IMR-90 (cell line): ENCODE results near the gene PNMA8B.
A peak's percentile ranks its signal among the peaks of the same experiment; 100 is the strongest.

Experiments
- POLR2A ChIP-seq: IDR thresholded peaks from 2 replicates; pipeline ENCODE4 v1.6.1; 2012; ENCODE audit warnings: mild to moderate bottlenecking, low read depth, low read length
- RCOR1 ChIP-seq: IDR thresholded peaks from 2 replicates; pipeline ENCODE4 v1.6.1; 2012; ENCODE audit warnings: mild to moderate bottlenecking, low read length, improper control_type of control experiment; ENCODE audit not compliant: insufficient replicate concordance
- TF ChIP-seq, protein P1 (sequence below): conservative IDR thresholded peaks from 2 replicates; pipeline ENCODE4 v1.5.1; 2012; ENCODE audit warnings: mild to moderate bottlenecking, low read depth, low read length, improper control_type of control experiment

DNA sequence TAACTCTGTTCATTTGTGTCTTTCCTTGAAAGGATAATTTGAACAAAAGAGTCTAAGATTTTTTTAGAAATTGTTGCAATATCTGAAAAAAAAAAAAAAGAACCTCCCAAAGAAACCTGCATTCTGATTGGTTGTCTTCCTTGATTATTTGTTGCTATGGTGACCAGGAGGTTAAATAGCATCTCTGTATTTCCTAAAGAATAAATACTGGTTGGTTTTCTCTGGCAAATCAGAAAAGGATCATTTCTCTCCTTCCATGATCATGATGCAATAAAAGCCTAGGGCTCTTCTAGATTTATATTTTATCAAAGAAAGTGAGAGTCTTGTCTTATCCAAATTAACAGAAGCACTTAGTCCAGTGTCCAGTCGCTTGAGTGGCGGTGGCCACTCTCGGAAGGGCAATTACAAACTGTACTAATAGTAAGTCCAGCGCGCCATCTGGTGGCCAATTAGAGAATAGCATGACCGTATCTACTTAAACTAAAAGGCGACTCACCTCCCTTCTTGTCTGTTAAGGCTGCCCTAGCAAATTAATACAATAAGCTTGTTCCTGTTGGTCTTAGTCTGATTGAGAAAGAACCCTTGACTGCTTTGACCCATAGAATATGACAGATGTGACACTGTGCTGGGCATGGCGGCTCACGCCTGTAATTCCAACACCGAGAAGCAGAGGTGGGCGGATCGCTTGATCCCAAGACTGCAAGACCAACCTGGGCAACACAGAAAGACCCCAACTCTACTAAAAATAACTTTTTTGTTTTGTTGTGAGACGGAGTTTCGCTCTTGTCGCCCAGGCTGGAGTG lies 47.0 kb upstream of the PNMA8B start:
- TF ChIP-seq, protein P1, sequence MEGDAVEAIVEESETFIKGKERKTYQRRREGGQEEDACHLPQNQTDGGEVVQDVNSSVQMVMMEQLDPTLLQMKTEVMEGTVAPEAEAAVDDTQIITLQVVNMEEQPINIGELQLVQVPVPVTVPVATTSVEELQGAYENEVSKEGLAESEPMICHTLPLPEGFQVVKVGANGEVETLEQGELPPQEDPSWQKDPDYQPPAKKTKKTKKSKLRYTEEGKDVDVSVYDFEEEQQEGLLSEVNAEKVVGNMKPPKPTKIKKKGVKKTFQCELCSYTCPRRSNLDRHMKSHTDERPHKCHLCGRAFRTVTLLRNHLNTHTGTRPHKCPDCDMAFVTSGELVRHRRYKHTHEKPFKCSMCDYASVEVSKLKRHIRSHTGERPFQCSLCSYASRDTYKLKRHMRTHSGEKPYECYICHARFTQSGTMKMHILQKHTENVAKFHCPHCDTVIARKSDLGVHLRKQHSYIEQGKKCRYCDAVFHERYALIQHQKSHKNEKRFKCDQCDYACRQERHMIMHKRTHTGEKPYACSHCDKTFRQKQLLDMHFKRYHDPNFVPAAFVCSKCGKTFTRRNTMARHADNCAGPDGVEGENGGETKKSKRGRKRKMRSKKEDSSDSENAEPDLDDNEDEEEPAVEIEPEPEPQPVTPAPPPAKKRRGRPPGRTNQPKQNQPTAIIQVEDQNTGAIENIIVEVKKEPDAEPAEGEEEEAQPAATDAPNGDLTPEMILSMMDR, result peak; percentile 83
- TF ChIP-seq RCOR1, result no peak
- TF ChIP-seq POLR2A, result no peak
